ENCODE data around the gene PROKR1.

PROKR1 gene

GRCh38 chr2:68698567-68699377 lies 55.4 kb downstream of the PROKR1 start:
- DNase-seq (ENCODE audit: low read depth in 2 of 2), result no peak

DNA sequence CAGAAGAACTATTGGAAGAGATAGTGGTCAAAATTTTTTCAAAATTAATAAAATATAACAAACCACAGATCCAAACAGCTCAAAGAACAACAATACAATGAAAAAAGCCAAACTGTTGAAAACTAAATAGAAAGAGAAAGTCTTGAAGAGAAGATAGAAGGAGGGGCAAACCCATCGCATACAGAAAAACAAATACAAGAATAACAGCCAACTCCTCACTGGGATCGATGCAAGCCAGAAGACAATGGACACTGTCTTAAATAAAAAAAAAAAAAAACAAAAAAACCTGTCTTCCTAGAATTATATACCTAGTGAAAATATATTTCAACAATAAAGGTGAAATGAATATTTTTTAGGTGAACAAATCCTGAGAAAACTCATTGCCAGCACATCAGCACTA lies 57.2 kb downstream of the PROKR1 start:
- no peak for DNase-seq (ENCODE audit: low read depth in 2 of 2)

- no peak for DNase-seq (ENCODE audit: low read depth in 2 of 2)
These were observed 63.3 kb downstream of the PROKR1 start for GRCh38 chr2:68706637-68707036.

Data from stimulated activated CD8-positive, alpha-beta memory T cell treated with anti-CD3 and anti-CD28 coated beads, Interleukin-2, amount 100 ng/mL, for 1 hour (primary cell).